ENCODE data around the gene SUGT1.
"Not testable (repeated sequence)": the region's sequence is repeated elsewhere in the genome, so short reads cannot be mapped to it uniquely, and the experiment has no call there.

SUGT1 gene

DNA sequence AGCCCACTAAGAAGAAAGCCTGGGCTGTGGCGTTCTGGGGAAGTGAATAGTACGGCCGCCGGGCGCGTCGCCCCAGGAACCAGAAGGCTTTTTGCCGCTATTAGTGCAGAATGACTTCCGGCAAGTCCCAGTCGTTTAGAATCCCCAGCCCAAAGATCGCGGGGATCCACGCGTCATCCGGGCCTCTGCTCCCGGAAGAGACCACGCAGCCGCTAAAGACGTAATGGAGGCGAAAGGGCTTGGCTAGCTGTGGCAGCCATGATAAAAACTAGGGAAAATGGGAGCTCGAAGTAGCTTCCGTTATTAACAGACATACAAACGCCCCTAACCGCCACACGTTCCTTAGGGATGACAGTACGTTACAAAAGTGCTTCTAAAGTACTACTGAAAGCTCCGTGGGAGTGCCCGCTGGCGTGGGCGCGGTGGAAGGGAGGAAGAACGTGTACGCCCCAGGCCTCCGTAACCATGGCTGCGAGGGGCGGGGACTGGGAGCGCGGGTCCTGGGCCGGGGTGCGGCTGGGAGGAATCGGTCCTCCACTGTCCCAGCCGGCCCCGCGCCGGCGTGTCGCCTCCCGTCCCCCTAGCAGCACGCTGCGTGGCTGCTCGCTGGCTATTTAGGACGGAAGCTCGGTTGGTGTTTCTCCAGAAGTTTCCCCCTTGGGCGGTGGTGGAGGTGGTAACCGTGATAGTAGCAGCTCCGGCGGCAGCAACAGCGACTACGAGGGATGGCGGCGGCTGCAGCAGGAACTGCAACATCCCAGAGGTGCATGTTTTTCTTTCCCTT, at the start of gene SUGT1:
SUGT1 (plus strand) TSS at position 641 of the 784 bp plus-strand sequence; CDS start at position 726, 85 bp downstream.
- peak; percentile 97 for DNase-seq (ENCODE audit: low spot score)

DNA sequence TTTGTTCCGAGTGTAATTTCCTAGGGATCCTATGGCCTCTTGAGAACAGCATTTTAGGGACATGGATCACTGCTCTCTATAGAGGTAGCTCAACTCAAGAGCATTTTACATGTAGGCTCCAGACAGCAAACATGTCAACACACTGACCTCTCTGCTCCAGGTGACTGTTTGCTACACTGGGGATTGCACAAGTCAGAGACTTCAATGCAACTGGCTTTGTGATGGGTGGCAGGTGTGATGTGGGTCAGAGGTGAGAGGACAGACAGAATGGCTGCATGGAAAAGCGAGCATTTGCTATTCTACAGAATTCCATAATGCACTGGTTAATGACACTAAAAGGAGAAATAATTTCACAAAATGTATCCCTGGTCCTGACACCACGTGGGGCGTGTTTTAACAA, 49.3 kb upstream of the SUGT1 start:
- DNase-seq (ENCODE audit: low spot score), result not testable (repeated sequence)

DNA sequence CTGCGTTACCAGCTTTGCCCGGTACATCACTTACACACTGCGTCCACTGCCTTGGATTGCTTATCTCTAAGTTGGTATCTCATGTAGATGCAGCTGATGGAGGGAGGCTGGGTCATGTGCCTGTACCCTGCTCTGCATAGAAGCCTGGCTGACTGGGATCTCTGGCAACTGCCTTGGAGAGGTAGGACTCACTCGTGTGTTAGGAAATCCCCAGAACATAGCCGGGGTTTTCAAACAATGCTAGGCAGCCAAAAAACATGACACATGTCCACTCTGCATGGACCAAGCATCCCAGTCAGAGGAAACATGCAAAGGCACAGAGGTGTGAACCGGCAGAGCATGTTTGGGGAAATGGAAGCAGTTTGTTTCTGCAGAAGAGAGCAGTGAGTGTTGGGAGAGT, 46.5 kb upstream of the SUGT1 start:
- not testable (repeated sequence) for DNase-seq (ENCODE audit: low spot score)

GRCh38 chr13:52606795-52607194, 45.8 kb upstream of the SUGT1 start:
- not testable (repeated sequence) for DNase-seq (ENCODE audit: low spot score)

- DNase-seq (ENCODE audit: low spot score), result not testable (repeated sequence)
These were observed 44.5 kb upstream of the SUGT1 start for GRCh38 chr13:52608184-52608583.

DNA sequence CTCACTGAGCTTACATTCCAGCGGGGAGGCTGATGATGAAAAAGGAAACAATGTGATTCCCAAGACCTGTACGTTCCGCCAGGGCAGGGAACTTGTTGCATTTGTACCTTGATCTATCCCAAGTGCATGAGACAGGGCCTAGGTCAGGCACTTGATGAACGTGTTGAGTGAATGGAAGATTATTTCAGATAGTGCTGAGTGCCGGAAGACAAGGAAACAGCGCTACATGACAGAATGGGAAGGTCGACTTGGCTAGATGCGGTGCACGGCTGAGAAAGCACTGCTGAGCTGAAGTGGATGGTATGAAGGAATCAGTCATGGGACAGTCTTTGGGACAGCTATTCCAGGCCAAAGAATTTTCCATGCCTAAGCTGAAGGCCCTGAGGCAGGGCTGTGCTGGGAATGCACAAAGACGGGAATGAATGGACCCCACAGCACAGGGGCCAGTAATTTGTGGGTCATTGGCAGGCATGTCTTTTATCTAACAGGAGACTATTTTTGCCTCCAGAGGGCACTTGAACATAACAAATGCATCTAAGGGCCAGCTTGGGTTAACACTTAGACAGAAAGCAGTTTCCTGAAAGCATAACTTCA, 43.5 kb upstream of the SUGT1 start:
- peak; percentile 38 for DNase-seq (ENCODE audit: low spot score)

DNA sequence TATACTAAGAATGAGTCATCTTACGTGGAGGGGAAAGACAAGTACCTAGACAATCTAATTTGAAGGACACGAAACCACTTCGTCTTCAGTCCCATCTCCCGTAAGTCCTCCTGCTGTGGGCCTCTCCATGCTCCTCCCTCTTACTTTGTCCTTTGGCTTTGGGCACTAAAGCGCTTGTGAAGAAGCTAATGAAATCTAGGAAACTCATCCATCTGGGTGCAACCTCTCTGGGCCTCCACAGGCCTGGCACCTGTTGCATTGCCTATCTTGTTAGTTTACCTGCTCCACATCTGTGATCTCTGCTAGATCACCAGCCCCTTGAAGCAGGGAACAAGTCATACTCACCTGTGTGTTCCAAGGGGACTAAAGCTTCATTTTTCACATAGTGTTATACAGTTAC, 42.5 kb upstream of the SUGT1 start:
- DNase-seq (ENCODE audit: low spot score), result not testable (repeated sequence)

GRCh38 chr13:52615134-52615801, 37.4 kb upstream of the SUGT1 start:
- no peak for DNase-seq (ENCODE audit: low spot score)

GRCh38 chr13:52615812-52616211, 36.8 kb upstream of the SUGT1 start:
- no peak for DNase-seq (ENCODE audit: low spot score)

DNA sequence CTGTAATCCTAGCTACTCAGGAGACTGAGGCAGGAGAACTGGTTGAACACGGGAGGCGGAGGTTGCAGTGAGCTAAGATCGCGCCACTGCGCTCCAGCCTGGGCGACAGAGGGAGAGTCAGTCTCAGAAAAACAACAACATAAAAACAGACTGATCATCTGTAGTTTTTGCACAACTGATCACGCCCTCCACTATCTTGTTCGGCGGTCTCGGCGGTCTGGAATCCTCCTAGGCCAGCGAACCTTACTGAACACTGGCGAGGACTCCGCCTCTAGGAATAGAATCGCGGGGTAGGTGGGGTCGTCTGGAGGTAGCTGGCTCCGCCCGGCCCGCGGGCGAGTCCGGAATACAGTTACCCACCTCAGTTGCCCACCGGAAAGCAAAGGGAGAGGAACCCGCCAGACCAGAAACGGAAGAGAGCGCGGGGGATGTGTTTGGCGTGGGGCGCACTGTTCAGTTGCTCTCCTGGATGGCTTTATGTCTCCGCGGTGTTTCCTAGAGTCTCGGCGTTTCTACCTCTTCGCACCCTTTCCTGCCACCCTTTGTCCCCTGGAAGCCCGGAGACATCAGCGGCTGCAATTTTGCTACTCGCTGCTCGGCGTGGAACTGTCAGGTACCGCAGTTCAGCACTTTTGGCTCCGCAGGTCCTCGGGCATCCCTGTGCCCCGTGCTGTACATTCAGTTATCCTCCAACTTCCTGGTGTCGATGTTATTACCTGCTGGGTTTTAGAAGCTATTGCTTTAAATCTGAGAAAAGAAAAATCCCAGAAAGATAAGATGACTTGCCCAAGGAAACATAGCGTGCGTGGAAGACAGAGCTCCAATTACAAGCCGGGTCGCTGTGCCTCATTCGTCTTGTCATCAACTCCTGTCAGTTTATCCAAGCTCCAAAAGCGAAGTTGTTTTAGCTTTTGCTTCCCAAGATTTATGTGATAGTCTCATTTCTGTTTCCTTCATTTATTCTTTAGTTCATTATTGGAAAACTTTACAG, 35.3 kb upstream of the SUGT1 start:
- peak; percentile 91 for DNase-seq (ENCODE audit: low spot score)

DNA sequence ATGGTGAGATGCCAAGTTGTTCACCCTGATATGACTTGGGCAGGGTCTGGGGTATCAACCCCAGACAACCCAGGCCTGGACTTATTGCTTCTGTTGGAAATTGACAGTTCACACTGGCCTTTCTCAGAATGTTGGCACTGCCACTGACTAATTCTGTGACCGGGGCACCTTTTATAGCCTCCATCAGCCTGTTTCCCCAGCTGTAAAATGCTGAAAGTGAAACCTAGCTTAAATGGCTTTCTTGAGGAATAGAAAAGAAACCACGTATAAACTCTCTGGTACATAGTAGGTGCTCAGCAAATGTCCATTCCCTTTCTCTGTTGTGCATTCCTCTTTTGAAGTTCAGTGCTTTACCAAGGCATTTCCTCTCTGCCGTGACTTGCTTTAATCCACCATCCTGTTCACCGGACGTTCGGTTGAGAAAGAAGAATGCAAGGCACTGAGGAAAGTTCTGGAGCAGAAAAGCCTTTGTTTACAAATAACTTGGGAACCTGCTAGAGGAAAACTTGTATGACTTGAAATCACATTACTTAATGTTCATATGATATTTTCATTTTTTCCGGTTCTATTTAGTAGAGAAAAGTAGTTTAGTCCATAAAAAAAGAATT, 21.4 kb upstream of the SUGT1 start:
- not testable (repeated sequence) for DNase-seq (ENCODE audit: low spot score)

DNA sequence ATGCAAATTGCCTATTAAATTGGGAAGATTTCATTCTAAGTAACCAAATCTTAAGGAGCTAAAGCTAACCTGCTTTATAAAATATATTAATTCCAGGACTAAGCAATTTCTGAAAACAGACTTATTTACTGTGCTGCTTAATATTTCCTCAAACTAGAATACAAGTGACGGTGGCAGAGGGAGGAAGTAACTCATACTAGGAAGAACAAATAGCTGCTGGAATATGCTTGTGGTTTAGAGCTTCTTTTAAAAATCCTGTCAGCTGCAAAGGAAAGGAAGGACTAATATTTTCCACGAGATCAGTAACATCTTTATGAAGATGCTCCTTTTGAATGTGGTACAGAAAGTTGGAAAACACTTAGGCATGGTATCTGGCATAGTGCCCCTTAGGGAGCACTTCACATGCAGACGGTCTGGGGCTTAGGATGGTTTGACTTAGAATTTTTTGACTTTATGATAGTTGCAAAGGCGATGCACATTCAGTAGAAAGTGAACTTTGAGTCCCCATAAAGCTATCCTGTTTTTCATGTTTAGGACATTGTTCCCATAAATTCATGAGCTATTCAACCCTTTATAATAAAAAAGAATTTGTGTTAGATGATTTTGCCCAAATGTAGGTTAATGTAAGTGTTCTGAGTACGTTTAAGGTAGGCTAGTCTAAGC, 13.8 kb upstream of the SUGT1 start:
- no peak for DNase-seq (ENCODE audit: low spot score)

GRCh38 chr13:52642131-52642530, 10.5 kb upstream of the SUGT1 start, which contains the start of gene HNRNPA1L2:
Gene HNRNPA1L2 (plus strand): TSS chr13:52642431. CDS start chr13:52642493, 62 bp downstream.
- no peak for DNase-seq (ENCODE audit: low spot score)

DNA sequence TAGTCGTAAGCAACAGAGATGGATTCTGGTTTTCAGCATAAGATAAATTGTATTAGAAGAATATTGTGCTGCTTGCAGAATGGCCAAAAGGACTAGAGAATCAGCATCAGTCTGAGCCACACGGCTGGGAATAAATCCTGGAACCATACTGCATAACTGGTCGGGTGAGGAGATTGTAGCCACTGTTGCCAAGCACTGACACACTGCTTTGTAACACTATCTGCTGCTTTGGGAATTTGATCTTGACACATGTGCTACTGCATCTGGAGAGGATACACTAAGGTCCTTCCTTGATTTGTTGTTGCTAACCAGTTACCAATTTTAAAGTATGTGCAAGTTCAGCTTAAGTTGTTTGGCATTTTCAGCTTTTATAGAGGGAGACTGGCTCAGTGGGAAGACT, 8.5 kb upstream of the SUGT1 start:
- peak; percentile 8 for DNase-seq (ENCODE audit: low spot score)

GRCh38 chr13:52646967-52647366, 5.7 kb upstream of the SUGT1 start:
- no peak for DNase-seq (ENCODE audit: low spot score)

- DNase-seq (ENCODE audit: low spot score), result no peak
These were observed 1.9 kb upstream of the SUGT1 start for GRCh38 chr13:52650731-52651130.

DNA sequence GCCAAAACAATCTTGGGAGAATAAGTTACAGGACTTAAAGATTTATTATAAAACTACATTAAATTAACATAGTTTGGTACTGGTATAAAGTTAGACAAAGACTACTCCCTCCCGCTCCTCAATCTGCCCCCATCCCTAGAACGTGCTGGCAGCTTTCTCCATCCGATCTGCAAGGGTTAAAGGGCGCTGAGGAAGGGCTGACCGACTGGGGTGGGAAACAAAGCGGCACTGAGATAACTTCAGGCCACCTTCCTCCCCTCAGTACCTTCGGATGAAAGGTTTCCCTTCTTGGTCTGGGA, 790 bp upstream of the SUGT1 start:
- peak; percentile 57 for DNase-seq (ENCODE audit: low spot score)

DNA sequence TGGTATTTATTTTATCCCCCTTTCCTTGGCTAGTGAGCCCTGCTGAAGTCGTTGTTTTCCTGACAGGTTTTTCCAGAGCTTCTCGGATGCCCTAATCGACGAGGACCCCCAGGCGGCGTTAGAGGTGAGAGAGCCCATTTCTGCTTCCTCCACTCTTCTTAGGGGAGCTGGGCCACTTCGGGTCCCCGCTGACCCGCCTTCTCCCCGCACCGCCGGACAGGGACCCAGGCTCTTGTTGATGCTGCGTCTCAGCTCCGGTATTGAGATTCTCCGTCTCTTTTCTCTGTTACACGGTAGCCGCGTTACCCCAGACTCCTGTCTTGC, 306 bp downstream of the SUGT1 start:
- peak; percentile 48 for DNase-seq (ENCODE audit: low spot score)

- no peak for DNase-seq (ENCODE audit: low spot score)
These were observed 6.7 kb downstream of the SUGT1 start for GRCh38 chr13:52659340-52659739.

GRCh38 chr13:52664272-52664671, 11.6 kb downstream of the SUGT1 start:
- no peak for DNase-seq (ENCODE audit: low spot score)

DNA sequence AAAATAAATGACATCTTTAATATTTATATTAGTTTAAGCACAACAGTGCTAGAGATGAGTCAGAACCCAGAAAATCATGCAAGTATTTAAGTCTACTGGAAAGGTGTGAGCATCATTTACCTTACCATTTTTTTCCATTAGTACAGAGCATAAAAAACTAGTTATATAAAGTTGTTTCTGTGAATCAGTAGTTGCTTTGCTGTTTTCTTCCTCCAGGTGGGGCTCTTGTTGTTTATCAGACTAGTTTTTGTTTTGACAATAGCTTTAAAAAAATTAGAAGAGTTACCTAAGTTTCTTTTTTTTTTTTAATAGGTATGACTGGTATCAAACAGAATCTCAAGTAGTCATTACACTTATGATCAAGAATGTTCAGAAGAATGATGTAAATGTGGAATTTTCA, 12.7 kb downstream of the SUGT1 start:
- DNase-seq (ENCODE audit: low spot score), result peak; percentile 33

Data from GM03348 (cell line).